HEK293 (cell line): Measurements from ENCODE around the gene ARHGAP15.

Experiments
- ELK4 ChIP-seq: IDR thresholded peaks from 2 replicates; pipeline ENCODE4 v1.6.1; 2011; ENCODE audit warnings: mild to moderate bottlenecking, low read depth, low read length, borderline replicate concordance
- SP2 ChIP-seq: fragments of 450-650 bp; formaldehyde crosslinking; IDR thresholded peaks from 2 replicates; pipeline ENCODE4 v1.5.1; 2016; ENCODE audit warnings: missing biosample characterization, missing genetic modification characterization
- ZNF335 ChIP-seq: fragments of 450-650 bp; formaldehyde crosslinking; conservative IDR thresholded peaks from 2 replicates; pipeline ENCODE4 v1.5.1; 2016; ENCODE audit warnings: missing biosample characterization, missing genetic modification characterization
- ZXDB ChIP-seq: fragments of 450-650 bp; formaldehyde crosslinking; IDR thresholded peaks from 2 replicates; pipeline ENCODE4 v1.5.1; 2016; ENCODE audit warnings: missing biosample characterization, missing genetic modification characterization
- TF ChIP-seq, protein P1 (sequence below): fragments of 450-650 bp; formaldehyde crosslinking; IDR thresholded peaks from 2 replicates; pipeline ENCODE4 v1.5.1; 2016; ENCODE audit warnings: missing biosample characterization, missing genetic modification characterization
- TF ChIP-seq, protein P2 (sequence below): fragments of 450-650 bp; formaldehyde crosslinking; optimal IDR thresholded peaks from 2 replicates; pipeline ENCODE3; 2016; ENCODE audit warnings: missing biosample characterization, mild to moderate bottlenecking, missing genetic modification characterization

DNA sequence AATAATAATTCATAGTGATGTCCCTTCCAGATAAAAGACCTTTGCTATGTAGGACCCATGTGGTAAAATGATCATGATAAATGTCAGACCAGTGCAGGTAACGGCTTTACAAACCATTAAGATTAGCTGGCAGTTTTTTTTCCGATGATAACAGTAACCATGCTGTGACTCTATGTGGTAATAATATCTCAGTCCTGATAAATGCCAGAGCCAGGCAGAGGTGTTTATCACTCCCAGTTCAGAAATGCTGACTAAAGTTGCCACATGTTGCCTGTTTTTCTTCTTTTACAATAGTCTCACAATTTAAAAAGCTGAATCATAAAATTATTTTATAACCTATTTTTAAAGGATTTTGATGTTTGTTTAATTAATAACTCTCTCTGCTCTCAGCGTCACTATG is 565.1 kb downstream of the ARHGAP15 start:
- TF ChIP-seq ELK4 (no peak), ZNF335 (tag by site-specific recombination) (peak; percentile 55; the same call in 1 of the 2 replicates), ZXDB (tag by site-specific recombination) (no peak), SP2 (tag by site-specific recombination) (no peak)
- TF ChIP-seq, protein P1, sequence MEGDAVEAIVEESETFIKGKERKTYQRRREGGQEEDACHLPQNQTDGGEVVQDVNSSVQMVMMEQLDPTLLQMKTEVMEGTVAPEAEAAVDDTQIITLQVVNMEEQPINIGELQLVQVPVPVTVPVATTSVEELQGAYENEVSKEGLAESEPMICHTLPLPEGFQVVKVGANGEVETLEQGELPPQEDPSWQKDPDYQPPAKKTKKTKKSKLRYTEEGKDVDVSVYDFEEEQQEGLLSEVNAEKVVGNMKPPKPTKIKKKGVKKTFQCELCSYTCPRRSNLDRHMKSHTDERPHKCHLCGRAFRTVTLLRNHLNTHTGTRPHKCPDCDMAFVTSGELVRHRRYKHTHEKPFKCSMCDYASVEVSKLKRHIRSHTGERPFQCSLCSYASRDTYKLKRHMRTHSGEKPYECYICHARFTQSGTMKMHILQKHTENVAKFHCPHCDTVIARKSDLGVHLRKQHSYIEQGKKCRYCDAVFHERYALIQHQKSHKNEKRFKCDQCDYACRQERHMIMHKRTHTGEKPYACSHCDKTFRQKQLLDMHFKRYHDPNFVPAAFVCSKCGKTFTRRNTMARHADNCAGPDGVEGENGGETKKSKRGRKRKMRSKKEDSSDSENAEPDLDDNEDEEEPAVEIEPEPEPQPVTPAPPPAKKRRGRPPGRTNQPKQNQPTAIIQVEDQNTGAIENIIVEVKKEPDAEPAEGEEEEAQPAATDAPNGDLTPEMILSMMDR = no peak
- TF ChIP-seq, protein P2, sequence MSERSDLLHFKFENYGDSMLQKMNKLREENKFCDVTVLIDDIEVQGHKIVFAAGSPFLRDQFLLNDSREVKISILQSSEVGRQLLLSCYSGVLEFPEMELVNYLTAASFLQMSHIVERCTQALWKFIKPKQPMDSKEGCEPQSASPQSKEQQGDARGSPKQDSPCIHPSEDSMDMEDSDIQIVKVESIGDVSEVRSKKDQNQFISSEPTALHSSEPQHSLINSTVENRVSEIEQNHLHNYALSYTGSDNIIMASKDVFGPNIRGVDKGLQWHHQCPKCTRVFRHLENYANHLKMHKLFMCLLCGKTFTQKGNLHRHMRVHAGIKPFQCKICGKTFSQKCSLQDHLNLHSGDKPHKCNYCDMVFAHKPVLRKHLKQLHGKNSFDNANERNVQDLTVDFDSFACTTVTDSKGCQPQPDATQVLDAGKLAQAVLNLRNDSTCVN (tag by site-specific recombination) = no peak
